Stimulated activated CD4-positive, alpha-beta T cell treated with anti-CD3 and anti-CD28 coated beads, Interleukin-15, amount 100 ng/mL, for 24 hours (primary cell): ENCODE data around the gene GNB1L.
A peak's percentile ranks its signal among the peaks of the same experiment; 100 is the strongest.

Source experiments
- DNase-seq: peaks from one replicate; pipeline ENCODE4 v3.0.0-alpha.2; 2020

GNB1L gene

DNA sequence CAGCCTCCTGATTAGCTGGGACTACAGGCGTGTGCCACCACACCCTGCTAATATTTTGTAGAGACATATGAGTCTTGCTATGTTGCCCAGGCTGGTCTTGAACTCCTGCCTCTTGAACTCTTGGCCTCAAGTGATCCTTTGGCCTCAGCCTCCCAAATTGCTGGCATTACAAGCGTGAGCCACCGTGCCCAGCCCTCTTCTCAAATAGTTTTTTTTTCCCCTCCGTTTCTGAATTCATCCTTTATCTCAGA, 82.3 kb downstream of the GNB1L start:
- no peak for DNase-seq

- no peak for DNase-seq
These were observed 84.1 kb downstream of the GNB1L start for GRCh38 chr22:19770349-19771220.

GRCh38 chr22:19769393-19769715, 85.3 kb downstream of the GNB1L start:
- no peak for DNase-seq

GRCh38 chr22:19767427-19768341, 87.0 kb downstream of the GNB1L start:
- DNase-seq: no peak

- DNase-seq: peak; percentile 71
These were observed 87.9 kb downstream of the GNB1L start for GRCh38 chr22:19766511-19767426.

- no peak for DNase-seq
These were observed 88.5 kb downstream of the GNB1L start for GRCh38 chr22:19766240-19766510.

- peak; percentile 30 for DNase-seq
These were observed 89.0 kb downstream of the GNB1L start for GRCh38 chr22:19765477-19766239.

- DNase-seq: no peak
These were observed 89.8 kb downstream of the GNB1L start for GRCh38 chr22:19764636-19765476.

GRCh38 chr22:19764299-19764593, 90.4 kb downstream of the GNB1L start:
- no peak for DNase-seq

DNA sequence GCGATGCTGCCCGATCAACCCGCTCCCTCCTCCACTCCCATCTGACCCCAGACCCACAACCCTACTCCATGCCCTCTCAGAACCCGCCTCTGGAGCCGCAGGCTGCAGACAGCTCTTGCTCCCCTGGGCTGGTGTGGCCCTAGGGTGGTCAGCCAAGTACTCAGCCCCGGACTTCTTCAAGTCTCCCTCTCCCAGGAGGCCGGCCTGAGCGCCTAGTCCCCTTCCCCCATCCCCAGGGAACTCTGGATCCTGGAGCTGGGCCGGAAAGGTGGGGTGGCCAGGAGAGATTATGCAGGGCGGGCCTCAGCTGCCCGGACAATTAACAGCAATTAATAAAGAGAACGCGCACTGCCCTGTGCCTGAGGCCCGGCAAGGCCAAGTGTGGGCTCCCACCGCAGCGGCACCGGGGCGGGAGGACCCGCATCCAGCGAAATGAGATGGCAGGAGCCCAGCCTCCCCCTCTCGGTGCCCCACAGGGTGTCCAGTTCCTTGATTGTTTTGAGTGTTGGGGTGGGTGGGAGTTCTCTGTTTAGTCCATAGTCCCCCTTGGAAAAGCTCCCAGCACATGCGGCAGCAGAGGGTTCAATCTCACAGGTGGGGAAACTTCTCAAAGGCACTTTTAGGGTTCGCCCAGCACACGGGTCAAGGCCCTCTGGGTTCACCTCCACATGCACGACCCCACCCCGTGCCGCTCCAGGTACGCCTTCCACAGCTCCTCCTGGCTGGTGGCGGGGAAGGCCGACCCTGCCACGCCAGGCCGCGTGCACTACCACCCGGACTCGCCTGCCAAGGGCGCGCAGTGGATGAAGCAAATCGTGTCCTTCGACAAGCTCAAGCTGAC, 91.0 kb downstream of the GNB1L start:
- DNase-seq: no peak

DNA sequence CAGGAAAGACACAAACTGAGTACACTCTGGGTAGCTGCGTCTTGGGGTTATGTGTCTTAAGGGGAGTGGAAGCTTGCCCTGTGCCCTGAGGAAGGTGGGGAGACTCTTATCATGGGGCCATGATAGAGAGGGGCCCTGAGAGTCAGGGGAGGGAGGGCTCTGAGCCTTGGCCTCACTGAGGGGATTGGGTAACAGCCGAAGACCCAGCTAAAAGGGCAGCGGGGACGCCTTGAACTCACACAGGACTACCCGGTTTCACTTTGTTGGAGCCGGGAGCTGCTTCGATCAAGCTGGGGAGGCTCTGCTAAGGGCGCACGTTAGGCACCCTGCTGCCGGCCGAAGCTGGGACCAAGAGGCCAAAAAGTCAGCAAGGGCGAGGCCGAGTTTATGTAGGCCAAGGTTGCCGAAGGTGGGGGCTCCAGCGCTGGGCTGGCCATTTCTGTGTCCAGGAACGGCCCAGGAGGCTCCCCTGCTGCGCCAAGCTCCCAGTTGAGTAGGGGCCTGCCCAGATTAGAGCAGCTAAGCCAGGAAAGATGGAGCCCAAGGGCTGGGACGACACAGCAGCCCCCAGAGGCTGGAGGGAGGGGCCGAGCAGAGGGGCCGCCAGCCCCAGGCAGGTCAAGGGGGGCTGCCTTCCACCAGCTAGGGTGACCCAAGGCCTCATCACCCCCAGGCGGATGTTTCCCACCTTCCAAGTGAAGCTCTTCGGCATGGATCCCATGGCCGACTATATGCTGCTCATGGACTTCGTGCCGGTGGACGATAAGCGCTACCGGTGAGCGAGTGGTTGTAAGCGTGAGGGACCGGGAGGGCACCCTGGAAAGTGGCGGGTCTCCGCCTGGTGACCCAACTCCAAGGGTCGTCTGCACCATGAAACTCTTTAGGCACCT, 91.9 kb downstream of the GNB1L start:
- no peak for DNase-seq

GRCh38 chr22:19761725-19762567, 92.7 kb downstream of the GNB1L start:
- DNase-seq: no peak

DNA sequence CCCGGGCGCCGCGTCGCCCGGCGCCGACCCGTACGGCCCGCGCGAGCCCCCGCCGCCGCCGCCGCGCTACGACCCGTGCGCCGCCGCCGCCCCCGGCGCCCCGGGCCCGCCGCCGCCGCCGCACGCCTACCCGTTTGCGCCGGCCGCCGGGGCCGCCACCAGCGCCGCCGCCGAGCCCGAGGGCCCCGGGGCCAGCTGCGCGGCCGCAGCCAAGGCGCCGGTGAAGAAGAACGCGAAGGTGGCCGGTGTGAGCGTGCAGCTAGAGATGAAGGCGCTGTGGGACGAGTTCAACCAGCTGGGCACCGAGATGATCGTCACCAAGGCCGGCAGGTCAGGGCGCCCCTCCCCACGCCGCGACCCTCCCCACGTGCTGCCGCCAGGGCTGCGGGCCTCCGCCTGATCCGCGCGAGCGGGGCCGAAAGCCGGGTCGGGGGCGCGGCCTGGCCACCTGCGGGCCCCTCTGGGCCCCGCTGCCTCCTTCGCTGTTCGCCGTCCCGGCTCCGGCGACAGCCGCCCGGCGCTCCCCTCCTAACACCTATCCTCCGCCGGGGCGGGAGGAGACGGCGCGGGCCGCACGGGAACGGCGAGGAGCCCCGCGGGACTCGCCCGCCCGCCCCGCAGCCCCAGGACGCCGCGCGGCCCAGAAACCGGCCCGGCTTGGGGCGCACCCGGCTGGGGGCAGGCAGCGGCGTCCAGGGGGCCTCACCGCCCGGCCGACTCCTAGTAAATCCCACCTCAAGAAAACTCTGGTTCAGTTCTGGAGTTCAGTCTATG, 93.5 kb downstream of the GNB1L start:
- no peak for DNase-seq

DNA sequence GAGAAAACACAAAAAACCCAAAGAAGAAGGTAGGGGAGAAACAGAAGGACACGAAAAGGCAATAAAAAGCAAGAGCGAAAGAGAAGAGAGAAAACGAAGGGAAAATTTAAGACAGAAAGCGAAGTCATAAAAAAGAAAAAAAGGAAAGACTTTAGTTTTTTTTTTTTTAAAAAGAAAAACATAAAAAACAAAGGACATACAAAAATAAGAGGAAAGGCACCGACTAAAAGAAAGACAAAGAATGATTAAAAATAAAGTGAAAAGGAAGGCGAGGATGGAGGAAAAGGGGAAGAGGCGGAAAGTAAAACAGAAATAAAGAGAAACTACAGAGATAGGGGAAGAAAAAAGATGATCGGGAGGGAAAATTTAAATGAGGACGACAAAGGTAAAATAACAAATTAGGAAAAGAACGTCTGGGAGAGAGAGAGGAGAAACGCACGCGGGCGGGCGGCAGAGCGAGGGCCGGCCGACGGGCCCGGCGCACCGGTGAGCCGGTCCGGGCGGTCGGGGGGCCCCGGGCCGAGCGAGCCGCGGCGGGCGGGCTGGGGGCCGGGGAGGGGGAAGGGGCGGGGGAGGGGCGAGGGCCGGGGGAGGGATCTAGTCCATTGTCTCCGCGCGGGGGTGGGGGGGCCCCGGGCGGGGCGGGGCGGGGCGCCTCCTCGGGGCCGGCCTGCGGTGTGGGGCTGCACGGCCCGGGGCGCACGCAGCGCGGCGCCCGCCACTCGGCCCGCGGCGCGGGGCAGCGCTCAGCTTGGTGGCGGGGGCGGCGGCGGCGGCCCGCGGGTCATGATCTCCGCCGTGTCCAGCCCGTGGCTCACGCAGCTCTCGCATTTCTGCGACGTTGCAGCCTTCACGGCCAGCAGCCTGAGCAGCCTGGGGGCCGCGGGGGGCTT, 94.4 kb downstream of the GNB1L start, which contains the start of gene TBX1:
TSS of gene TBX1 (plus strand) at position 721 of the 893 bp plus-strand sequence. CDS start at position 787, 66 bp downstream.
- DNase-seq: no peak

- DNase-seq: no peak
These were observed 95.1 kb downstream of the GNB1L start for GRCh38 chr22:19759427-19760057.

GRCh38 chr22:19758896-19759426, 95.7 kb downstream of the GNB1L start:
- no peak for DNase-seq
